ENCODE data around the gene CLSTN2.

The CLSTN2 gene

GRCh38 chr3:140536926-140537726 lies 602.1 kb downstream of the CLSTN2 start:
- Histone ChIP-seq H3K4me3 (ENCODE audit: low read depth in 1 of 2, low read length in 2 of 2) (no peak overlapping the region), H3K4me1 (ENCODE audit: control insufficient read depth in 1 of 2, insufficient read depth in 2 of 2, low read length in 2 of 2) (no peaks in the 10 kb centered on the region), H3K36me3 (ENCODE audit: control insufficient read depth in 1 of 2, insufficient read depth in 2 of 2, low read length in 2 of 2) (no peaks in the 10 kb centered on the region), H3K27me3 (ENCODE audit: control insufficient read depth in 1 of 2, insufficient read depth in 2 of 2, low read length in 2 of 2) (no peaks in the 10 kb centered on the region), H3K9me3 (ENCODE audit: control insufficient read depth in 1 of 2, low read length in 2 of 2) (no peaks in the 10 kb centered on the region), H3K27ac (ENCODE audit: low read depth, low read length) (no peak overlapping the region), H3K9ac (ENCODE audit: low read depth in 1 of 2, low read length in 2 of 2) (no peak overlapping the region)

GRCh38 chr3:140537727-140538082 lies 602.7 kb downstream of the CLSTN2 start:
- Histone ChIP-seq H3K4me1 (ENCODE audit: control insufficient read depth in 1 of 2, insufficient read depth in 2 of 2, low read length in 2 of 2) (no peaks in the 10 kb centered on the region), H3K4me3 (ENCODE audit: low read depth in 1 of 2, low read length in 2 of 2) (no peak overlapping the region), H3K9me3 (ENCODE audit: control insufficient read depth in 1 of 2, low read length in 2 of 2) (no peaks in the 10 kb centered on the region), H3K9ac (ENCODE audit: low read depth in 1 of 2, low read length in 2 of 2) (no peak overlapping the region), H3K27me3 (ENCODE audit: control insufficient read depth in 1 of 2, insufficient read depth in 2 of 2, low read length in 2 of 2) (no peaks in the 10 kb centered on the region), H3K36me3 (ENCODE audit: control insufficient read depth in 1 of 2, insufficient read depth in 2 of 2, low read length in 2 of 2) (no peaks in the 10 kb centered on the region), H3K27ac (ENCODE audit: low read depth, low read length) (no peak overlapping the region)

- H3K9me3 ChIP-seq (ENCODE audit: control insufficient read depth in 1 of 2, low read length in 2 of 2): no peaks in the 10 kb centered on the region
- H3K9ac ChIP-seq (ENCODE audit: low read depth in 1 of 2, low read length in 2 of 2): no peak overlapping the region
- no peak overlapping the region for H3K27ac ChIP-seq (ENCODE audit: low read depth, low read length)
- no peaks in the 10 kb centered on the region for H3K27me3 ChIP-seq (ENCODE audit: control insufficient read depth in 1 of 2, insufficient read depth in 2 of 2, low read length in 2 of 2)
- H3K4me1 ChIP-seq (ENCODE audit: control insufficient read depth in 1 of 2, insufficient read depth in 2 of 2, low read length in 2 of 2): no peaks in the 10 kb centered on the region
- no peaks in the 10 kb centered on the region for H3K36me3 ChIP-seq (ENCODE audit: control insufficient read depth in 1 of 2, insufficient read depth in 2 of 2, low read length in 2 of 2)
- no peak overlapping the region for H3K4me3 ChIP-seq (ENCODE audit: low read depth in 1 of 2, low read length in 2 of 2)
Observed at GRCh38 chr3:140540262-140540661, 605.3 kb downstream of the CLSTN2 start.

DNA sequence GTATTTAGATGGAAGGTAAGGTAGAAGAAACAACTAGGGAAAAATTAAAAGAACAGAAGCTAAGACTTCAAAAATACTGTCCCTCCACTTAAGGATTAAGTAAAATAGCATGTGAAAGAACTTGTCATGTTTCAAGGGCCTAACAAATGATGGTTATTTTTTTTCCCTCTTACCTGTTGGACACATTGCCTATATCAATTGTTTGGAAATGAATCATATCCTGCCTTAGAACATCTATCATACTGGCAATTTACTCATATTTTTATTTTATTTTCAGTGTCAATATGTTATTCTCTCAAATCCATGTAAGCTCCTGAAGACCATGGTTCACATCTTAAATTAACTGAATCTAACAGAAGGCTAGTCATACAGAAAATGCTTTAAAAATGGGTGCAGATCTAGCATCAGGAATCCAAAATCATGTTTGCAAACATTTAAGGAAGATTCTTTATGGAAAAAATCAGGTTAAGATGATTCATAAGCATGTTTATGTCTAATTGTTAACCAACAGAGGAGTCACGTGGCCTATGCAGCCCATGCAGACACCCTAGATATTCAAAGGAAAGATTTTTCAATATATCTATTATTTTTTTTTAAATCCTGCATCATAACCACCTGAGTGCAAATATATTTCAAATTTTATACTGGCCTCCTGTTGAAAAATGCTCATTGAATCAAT lies 607.1 kb downstream of the CLSTN2 start:
- H3K9me3 ChIP-seq (ENCODE audit: control insufficient read depth in 1 of 2, low read length in 2 of 2): no peaks in the 10 kb centered on the region
- H3K4me1 ChIP-seq (ENCODE audit: control insufficient read depth in 1 of 2, insufficient read depth in 2 of 2, low read length in 2 of 2): no peaks in the 10 kb centered on the region
- no peak overlapping the region for H3K9ac ChIP-seq (ENCODE audit: low read depth in 1 of 2, low read length in 2 of 2)
- no peak overlapping the region for H3K4me3 ChIP-seq (ENCODE audit: low read depth in 1 of 2, low read length in 2 of 2)
- no peak overlapping the region for H3K27ac ChIP-seq (ENCODE audit: low read depth, low read length)
- no peaks in the 10 kb centered on the region for H3K27me3 ChIP-seq (ENCODE audit: control insufficient read depth in 1 of 2, insufficient read depth in 2 of 2, low read length in 2 of 2)
- no peaks in the 10 kb centered on the region for H3K36me3 ChIP-seq (ENCODE audit: control insufficient read depth in 1 of 2, insufficient read depth in 2 of 2, low read length in 2 of 2)

DNA sequence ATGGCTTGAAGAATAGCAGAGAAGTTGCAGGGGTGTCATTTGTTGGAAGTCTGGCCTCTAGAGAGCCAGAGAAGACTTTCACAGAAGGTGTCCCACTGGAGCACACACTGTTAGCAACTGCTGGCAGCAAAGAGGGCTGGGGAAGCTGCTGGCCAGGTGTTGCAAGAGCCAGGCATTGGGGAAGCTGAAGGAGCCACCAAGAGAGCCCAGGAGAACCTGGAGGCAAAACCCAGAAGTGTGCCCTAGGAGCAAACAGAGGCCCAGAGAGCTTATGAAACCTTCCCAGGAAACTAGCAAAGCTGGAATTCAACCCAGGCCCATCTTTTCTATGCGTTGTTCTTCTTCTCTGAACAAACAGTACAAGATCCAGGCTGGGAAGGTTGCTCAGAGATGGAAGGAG lies 610.2 kb downstream of the CLSTN2 start:
- H3K27ac ChIP-seq (ENCODE audit: low read depth, low read length): no peak overlapping the region
- no peaks in the 10 kb centered on the region for H3K9me3 ChIP-seq (ENCODE audit: control insufficient read depth in 1 of 2, low read length in 2 of 2)
- H3K4me1 ChIP-seq (ENCODE audit: control insufficient read depth in 1 of 2, insufficient read depth in 2 of 2, low read length in 2 of 2): no peaks in the 10 kb centered on the region
- H3K4me3 ChIP-seq (ENCODE audit: low read depth in 1 of 2, low read length in 2 of 2): no peak overlapping the region
- H3K36me3 ChIP-seq (ENCODE audit: control insufficient read depth in 1 of 2, insufficient read depth in 2 of 2, low read length in 2 of 2): no peaks in the 10 kb centered on the region
- H3K27me3 ChIP-seq (ENCODE audit: control insufficient read depth in 1 of 2, insufficient read depth in 2 of 2, low read length in 2 of 2): no peaks in the 10 kb centered on the region
- no peak overlapping the region for H3K9ac ChIP-seq (ENCODE audit: low read depth in 1 of 2, low read length in 2 of 2)

DNA sequence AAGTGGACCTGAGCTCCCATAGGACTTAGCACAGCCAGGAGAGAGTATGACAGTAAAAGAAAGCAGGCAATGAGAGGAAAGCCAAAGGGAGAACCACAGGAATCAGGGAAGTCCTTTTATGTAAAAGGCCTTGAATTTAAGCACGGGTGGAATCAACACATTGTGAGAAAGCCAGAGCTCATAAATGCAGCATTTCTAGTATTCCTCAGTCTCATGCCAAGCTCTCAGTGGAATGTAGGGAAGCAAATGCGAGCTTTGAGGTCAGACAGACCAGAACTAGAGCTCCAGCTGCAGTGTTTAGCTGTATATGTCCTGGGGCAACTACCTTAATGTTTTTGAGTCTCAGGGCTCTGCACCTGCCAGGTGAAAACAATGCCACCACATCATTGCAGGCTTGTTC lies 610.8 kb downstream of the CLSTN2 start:
- H3K27me3 ChIP-seq (ENCODE audit: control insufficient read depth in 1 of 2, insufficient read depth in 2 of 2, low read length in 2 of 2): no peaks in the 10 kb centered on the region
- no peak overlapping the region for H3K27ac ChIP-seq (ENCODE audit: low read depth, low read length)
- no peaks in the 10 kb centered on the region for H3K36me3 ChIP-seq (ENCODE audit: control insufficient read depth in 1 of 2, insufficient read depth in 2 of 2, low read length in 2 of 2)
- no peaks in the 10 kb centered on the region for H3K9me3 ChIP-seq (ENCODE audit: control insufficient read depth in 1 of 2, low read length in 2 of 2)
- no peak overlapping the region for H3K9ac ChIP-seq (ENCODE audit: low read depth in 1 of 2, low read length in 2 of 2)
- no peaks in the 10 kb centered on the region for H3K4me1 ChIP-seq (ENCODE audit: control insufficient read depth in 1 of 2, insufficient read depth in 2 of 2, low read length in 2 of 2)
- H3K4me3 ChIP-seq (ENCODE audit: low read depth in 1 of 2, low read length in 2 of 2): no peak overlapping the region

- Histone ChIP-seq H3K4me3 (ENCODE audit: low read depth in 1 of 2, low read length in 2 of 2) (no peak overlapping the region), H3K4me1 (ENCODE audit: control insufficient read depth in 1 of 2, insufficient read depth in 2 of 2, low read length in 2 of 2) (no peaks in the 10 kb centered on the region), H3K27me3 (ENCODE audit: control insufficient read depth in 1 of 2, insufficient read depth in 2 of 2, low read length in 2 of 2) (no peaks in the 10 kb centered on the region), H3K27ac (ENCODE audit: low read depth, low read length) (no peak overlapping the region), H3K9ac (ENCODE audit: low read depth in 1 of 2, low read length in 2 of 2) (no peak overlapping the region), H3K9me3 (ENCODE audit: control insufficient read depth in 1 of 2, low read length in 2 of 2) (no peaks in the 10 kb centered on the region), H3K36me3 (ENCODE audit: control insufficient read depth in 1 of 2, insufficient read depth in 2 of 2, low read length in 2 of 2) (no peaks in the 10 kb centered on the region)
Observed at GRCh38 chr3:140546649-140547048, 611.7 kb downstream of the CLSTN2 start.

- H3K27me3 ChIP-seq (ENCODE audit: control insufficient read depth in 1 of 2, insufficient read depth in 2 of 2, low read length in 2 of 2): no peaks in the 10 kb centered on the region
Observed at GRCh38 chr3:140552403-140552802, 617.4 kb downstream of the CLSTN2 start.

DNA sequence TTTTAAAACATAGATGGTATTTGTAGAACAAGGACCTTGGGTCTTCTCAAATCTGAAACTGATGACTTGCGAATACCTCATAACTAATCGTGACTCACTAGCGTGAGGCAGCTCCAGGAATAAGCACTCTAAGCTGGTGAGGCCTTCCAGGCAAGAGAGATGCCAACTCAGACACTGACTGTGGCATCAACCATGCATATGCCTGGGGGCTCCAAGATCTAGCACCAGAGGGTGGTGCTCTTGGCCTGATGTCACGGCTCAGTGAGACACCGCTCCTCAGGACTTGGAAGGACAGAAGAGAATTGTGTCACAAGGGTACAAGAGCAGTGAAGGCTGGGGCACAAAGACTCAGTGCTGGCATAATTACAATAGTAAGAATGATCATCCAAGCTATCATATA lies 617.9 kb downstream of the CLSTN2 start:
- Histone ChIP-seq H3K27me3 (ENCODE audit: control insufficient read depth in 1 of 2, insufficient read depth in 2 of 2, low read length in 2 of 2) (no peaks in the 10 kb centered on the region), H3K9ac (ENCODE audit: low read depth in 1 of 2, low read length in 2 of 2) (no peak overlapping the region), H3K9me3 (ENCODE audit: control insufficient read depth in 1 of 2, low read length in 2 of 2) (no peaks in the 10 kb centered on the region), H3K36me3 (ENCODE audit: control insufficient read depth in 1 of 2, insufficient read depth in 2 of 2, low read length in 2 of 2) (no peaks in the 10 kb centered on the region), H3K4me3 (ENCODE audit: low read depth in 1 of 2, low read length in 2 of 2) (no peak overlapping the region), H3K4me1 (ENCODE audit: control insufficient read depth in 1 of 2, insufficient read depth in 2 of 2, low read length in 2 of 2) (no peaks in the 10 kb centered on the region), H3K27ac (ENCODE audit: low read depth, low read length) (no peak overlapping the region)

More at GRCh38 chr3:140552403-140552802, 617.4 kb downstream of the CLSTN2 start:
- no peak overlapping the region for H3K27ac ChIP-seq (ENCODE audit: low read depth, low read length)
- no peaks in the 10 kb centered on the region for H3K9me3 ChIP-seq (ENCODE audit: control insufficient read depth in 1 of 2, low read length in 2 of 2)
- no peaks in the 10 kb centered on the region for H3K4me1 ChIP-seq (ENCODE audit: control insufficient read depth in 1 of 2, insufficient read depth in 2 of 2, low read length in 2 of 2)
- H3K4me3 ChIP-seq (ENCODE audit: low read depth in 1 of 2, low read length in 2 of 2): no peak overlapping the region
- no peaks in the 10 kb centered on the region for H3K36me3 ChIP-seq (ENCODE audit: control insufficient read depth in 1 of 2, insufficient read depth in 2 of 2, low read length in 2 of 2)
- H3K9ac ChIP-seq (ENCODE audit: low read depth in 1 of 2, low read length in 2 of 2): no peak overlapping the region

DNA sequence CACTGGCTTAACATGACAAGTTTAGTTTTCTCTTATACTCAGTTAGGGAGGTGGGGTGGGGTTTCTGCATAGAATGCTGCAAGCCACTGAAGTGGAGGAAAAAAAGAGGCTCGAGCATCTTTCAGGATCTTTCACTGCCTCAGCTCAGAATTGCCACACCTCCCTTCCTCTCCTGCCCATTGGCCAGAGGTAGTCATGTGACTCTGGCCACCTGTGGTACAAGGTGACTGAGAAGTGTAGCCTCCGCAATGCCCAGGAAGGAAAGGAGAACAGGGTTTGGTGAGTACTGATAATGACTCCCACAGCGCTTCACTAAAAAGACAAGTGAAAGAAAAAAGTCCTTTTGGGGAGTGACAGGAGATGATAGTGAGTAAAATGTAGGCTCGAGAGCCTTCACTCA lies 618.6 kb downstream of the CLSTN2 start:
- Histone ChIP-seq H3K4me3 (ENCODE audit: low read depth in 1 of 2, low read length in 2 of 2) (no peak overlapping the region), H3K27me3 (ENCODE audit: control insufficient read depth in 1 of 2, insufficient read depth in 2 of 2, low read length in 2 of 2) (no peaks in the 10 kb centered on the region), H3K27ac (ENCODE audit: low read depth, low read length) (no peak overlapping the region), H3K4me1 (ENCODE audit: control insufficient read depth in 1 of 2, insufficient read depth in 2 of 2, low read length in 2 of 2) (no peaks in the 10 kb centered on the region), H3K9ac (ENCODE audit: low read depth in 1 of 2, low read length in 2 of 2) (no peak overlapping the region), H3K36me3 (ENCODE audit: control insufficient read depth in 1 of 2, insufficient read depth in 2 of 2, low read length in 2 of 2) (no peaks in the 10 kb centered on the region), H3K9me3 (ENCODE audit: control insufficient read depth in 1 of 2, low read length in 2 of 2) (no peaks in the 10 kb centered on the region)

Measured in duodenal mucosa (tissue), 2 donors.